ENCODE data around the gene PMEL. TPM values are rescaled to one million over a fixed set of nuclear protein-coding genes. Genes with fewer than 3 reads are reported as not detected.
"Not testable (repeated sequence)": the region's sequence is repeated elsewhere in the genome, so short reads cannot be mapped to it uniquely, and the experiment has no call there.

Gene PMEL
- total RNA-seq, 2 experiments from 2014 or later = 1.4 to 2.4 TPM

GRCh38 chr12:55982319-55982936, 16.6 kb upstream of the PMEL start:
- Histone ChIP-seq H3K4me2 (ENCODE audit: low read length) (peak overlapping the region; percentile 63), H3K9me3 (ENCODE audit: low read length) (no peaks in the 10 kb centered on the region), H3K79me2 (ENCODE audit: insufficient read depth, low read depth, low read length) (no peaks in the 10 kb centered on the region), H3K36me3 (ENCODE audit: insufficient read depth, low read length) (peaks cover 28% of the 10 kb centered on the region), H3K4me3 (ENCODE audit: low read depth, low read length, poor library complexity, severe bottlenecking) (no peak overlapping the region), H2AFZ (ENCODE audit: low read length) (no peak overlapping the region), H3K27ac (ENCODE audit: low read depth, low read length, poor library complexity, severe bottlenecking) (peak overlapping the region; percentile 46), H3K4me1 (ENCODE audit: insufficient read depth, low read length, poor library complexity, severe bottlenecking) (peaks cover 28% of the 10 kb centered on the region), H3K9me2 (ENCODE audit: insufficient read depth, low read length) (no peaks in the 10 kb centered on the region), H4K20me1 (ENCODE audit: insufficient read depth, low read length) (no peaks in the 10 kb centered on the region)
- intact Hi-C loops (cut with micrococcal nuclease; ENCODE audit: unreplicated experiment) = no loop called here
- DNase-seq (ENCODE audit: low spot score) = peak; percentile 78
- no peak for TF ChIP-seq CTCF (conservative IDR thresholded peaks at IDR 0.05; ENCODE audit: low read length)
- no peak for TF ChIP-seq EZH2phosphoT487 (IDR thresholded peaks at IDR 0.05; ENCODE audit: borderline replicate concordance, low read depth, low read length)
- BruUV-seq (replicated peaks) = no TSS peak
- ChIA-PET CTCF (ENCODE audit: unreplicated experiment) (interaction anchor here (0.5 to 1.1 kb wide), 4 partner anchors 29 to 244 kb away, joined by 3 to 9 read pairs (median 4); no protein-coding TSS in a partner anchor), POLR2A (interaction anchor here (0.6 to 4.2 kb wide), 16 partner anchors 8 to 1647 kb away, joined by 3 to 32 read pairs (median 4); partner anchors contain the start of genes ORMDL2, RAB5B and SARNP)

GRCh38 chr12:55981882-55982281, 16.0 kb upstream of the PMEL start:
- H4K20me1 ChIP-seq (ENCODE audit: insufficient read depth, low read length); DNase-seq (ENCODE audit: low spot score); H2AFZ ChIP-seq (ENCODE audit: low read length); BruUV-seq (replicated peaks); intact Hi-C loops (cut with micrococcal nuclease; ENCODE audit: unreplicated experiment); H3K4me3 ChIP-seq (ENCODE audit: low read depth, low read length, poor library complexity, severe bottlenecking); H3K9me3 ChIP-seq (ENCODE audit: low read length); H3K79me2 ChIP-seq (ENCODE audit: insufficient read depth, low read depth, low read length); H3K9me2 ChIP-seq (ENCODE audit: insufficient read depth, low read length): not testable (repeated sequence)
- CTCF ChIA-PET (ENCODE audit: unreplicated experiment) = interaction anchor here (0.7 to 1.1 kb wide), 2 partner anchors 62 to 244 kb away, joined by 3 to 4 read pairs; no protein-coding TSS in a partner anchor
- Histone ChIP-seq H3K4me1 (ENCODE audit: insufficient read depth, low read length, poor library complexity, severe bottlenecking) (peaks cover 28% of the 10 kb centered on the region), H3K36me3 (ENCODE audit: insufficient read depth, low read length) (peaks cover 28% of the 10 kb centered on the region), H3K27ac (ENCODE audit: low read depth, low read length, poor library complexity, severe bottlenecking) (peak overlapping the region; percentile 46), H3K4me2 (ENCODE audit: low read length) (0 out of 2 replicates have a peak overlapping the region, but pooled peaks have one; percentile 63)
- POLR2A ChIA-PET = interaction anchor here (0.6 to 4.2 kb wide), 12 partner anchors 8 to 1646 kb away, joined by 3 to 32 read pairs (median 4); partner anchors contain the start of genes ORMDL2, RAB5B, RNF41 and SARNP

GRCh38 chr12:55979069-55979468, 13.2 kb upstream of the PMEL start:
- no peak overlapping the region for H2AFZ ChIP-seq (ENCODE audit: low read length)
- peaks cover 21% of the 10 kb centered on the region; the same call in 1 of the 2 replicates for H3K79me2 ChIP-seq (ENCODE audit: insufficient read depth, low read depth, low read length)
- ChIA-PET CTCF (ENCODE audit: unreplicated experiment) (no interaction called here), POLR2A (interaction anchor here (0.8 kb wide), 1 partner anchor 17 kb away, joined by 9 read pairs; no protein-coding TSS in a partner anchor)
- H3K4me1 ChIP-seq (ENCODE audit: insufficient read depth, low read length, poor library complexity, severe bottlenecking) = peaks cover 37% of the 10 kb centered on the region
- TF ChIP-seq EZH2phosphoT487 (IDR thresholded peaks at IDR 0.05; ENCODE audit: borderline replicate concordance, low read depth, low read length) = no peak
- TF ChIP-seq CTCF (conservative IDR thresholded peaks at IDR 0.05; ENCODE audit: low read length) = no peak
- no peak for DNase-seq (ENCODE audit: low spot score)
- no peaks in the 10 kb centered on the region for H3K9me3 ChIP-seq (ENCODE audit: low read length)
- H3K36me3 ChIP-seq (ENCODE audit: insufficient read depth, low read length) = peaks cover 36% of the 10 kb centered on the region
- no peak overlapping the region for H3K4me2 ChIP-seq (ENCODE audit: low read length)
- no peaks in the 10 kb centered on the region for H3K9me2 ChIP-seq (ENCODE audit: insufficient read depth, low read length)
- no peaks in the 10 kb centered on the region for H4K20me1 ChIP-seq (ENCODE audit: insufficient read depth, low read length)
- no peak overlapping the region for H3K4me3 ChIP-seq (ENCODE audit: low read depth, low read length, poor library complexity, severe bottlenecking)
- BruUV-seq (replicated peaks) = no TSS peak
- no peak overlapping the region for H3K27ac ChIP-seq (ENCODE audit: low read depth, low read length, poor library complexity, severe bottlenecking)
- intact Hi-C loops (cut with micrococcal nuclease; ENCODE audit: unreplicated experiment) = no loop called here
